H9 (cell line): ENCODE data around the gene BANP. TPM values are rescaled to one million over a fixed set of nuclear protein-coding genes. Genes with fewer than 3 reads are reported as not detected.
A peak's percentile ranks its signal among the peaks of the same experiment; 100 is the strongest.

Experiments used
- DNase-seq: peaks from one replicate; pipeline ENCODE4 v3.0.0-alpha.2; 2017
- H2AFZ ChIP-seq: one replicate; pipeline ENCODE4 v1.6.1; 2013; ENCODE audit warnings: mild to moderate bottlenecking, low read length, control low read depth, moderate library complexity
- H2AK5ac ChIP-seq: 2 replicates; pipeline ENCODE4 v1.6.1; 2013; ENCODE audit warnings: low read length, control low read depth, mixed read lengths; ENCODE audit not compliant: insufficient read length
- H2BK120ac ChIP-seq: one replicate; pipeline ENCODE4 v1.6.1; 2013; ENCODE audit warnings: low read depth, mild to moderate bottlenecking, low read length, control low read depth, inconsistent platforms; ENCODE audit not compliant: poor library complexity, severe bottlenecking
- H2BK12ac ChIP-seq: 2 replicates; pipeline ENCODE4 v1.6.1; 2013; ENCODE audit warnings: low read length, control low read depth, mixed read lengths, low read depth; ENCODE audit not compliant: insufficient read length
- H2BK15ac ChIP-seq: 2 replicates; pipeline ENCODE4 v1.6.1; 2013; ENCODE audit warnings: low read depth, low read length, control low read depth
- H2BK20ac ChIP-seq: one replicate; pipeline ENCODE4 v1.6.1; 2013; ENCODE audit warnings: low read depth, mild to moderate bottlenecking, low read length, control low read depth, inconsistent platforms; ENCODE audit not compliant: poor library complexity, severe bottlenecking
- H2BK5ac ChIP-seq: 2 replicates; pipeline ENCODE4 v1.6.1; 2013; ENCODE audit warnings: low read length, control low read depth, mixed read lengths; ENCODE audit not compliant: insufficient read length
- H3K14ac ChIP-seq: 2 replicates; pipeline ENCODE4 v1.6.1; 2013; ENCODE audit warnings: low read length, control low read depth; ENCODE audit not compliant: insufficient read depth
- H3K18ac ChIP-seq: 2 replicates; pipeline ENCODE4 v1.6.1; 2013; ENCODE audit warnings: low read depth, mild to moderate bottlenecking, mixed read lengths, low read length, control low read depth; ENCODE audit not compliant: insufficient read length
- H3K23ac ChIP-seq: 2 replicates; pipeline ENCODE4 v1.6.1; 2013; ENCODE audit warnings: low read length, control low read depth, mixed read lengths, low read depth; ENCODE audit not compliant: insufficient read length
- H3K23me2 ChIP-seq: 2 replicates; pipeline ENCODE4 v1.6.1; 2013; ENCODE audit warnings: low read depth, mild to moderate bottlenecking, mixed read lengths, low read length, control low read depth; ENCODE audit not compliant: insufficient read length, poor library complexity, severe bottlenecking
- H3K27ac ChIP-seq: 2 replicates; pipeline ENCODE4 v1.5.1; 2013; ENCODE audit warnings: low read length, control low read depth, mixed read lengths, low read depth; ENCODE audit not compliant: insufficient read length
- H3K27me3 ChIP-seq: 2 replicates; pipeline ENCODE4 v1.6.1; 2013; ENCODE audit warnings: low read length, control low read depth, inconsistent platforms; ENCODE audit not compliant: insufficient read depth
- H3K4ac ChIP-seq: 2 replicates; pipeline ENCODE4 v1.6.1; 2013; ENCODE audit warnings: low read depth, mild to moderate bottlenecking, control low read depth, inconsistent platforms, low read length, moderate library complexity
- H3K4me1 ChIP-seq: 2 replicates; pipeline ENCODE4 v1.6.1; 2013; ENCODE audit warnings: low read length, control low read depth, inconsistent platforms; ENCODE audit not compliant: insufficient read depth
- H3K4me2 ChIP-seq: 2 replicates; pipeline ENCODE4 v1.6.1; 2013; ENCODE audit warnings: low read length, control low read depth, mixed read lengths; ENCODE audit not compliant: insufficient read length, insufficient read depth
- H3K56ac ChIP-seq: 2 replicates; pipeline ENCODE4 v1.6.1; 2013; ENCODE audit warnings: low read depth, mild to moderate bottlenecking, mixed read lengths, low read length, control low read depth; ENCODE audit not compliant: insufficient read length
- H3K79me1 ChIP-seq: 2 replicates; pipeline ENCODE4 v1.6.1; 2013; ENCODE audit warnings: low read depth, mild to moderate bottlenecking, moderate library complexity, low read length, control low read depth, inconsistent platforms; ENCODE audit not compliant: insufficient read depth, poor library complexity, severe bottlenecking
- H3K79me2 ChIP-seq: 2 replicates; pipeline ENCODE4 v1.6.1; 2013; ENCODE audit warnings: low read length, control low read depth, inconsistent platforms; ENCODE audit not compliant: insufficient read depth
- H3K9ac ChIP-seq: 2 replicates; pipeline ENCODE4 v1.6.1; 2013; ENCODE audit warnings: low read length, control low read depth, mixed read lengths; ENCODE audit not compliant: insufficient read length; ENCODE audit errors: extremely low read depth
- H3K9me3 ChIP-seq: one replicate; pipeline ENCODE4 v1.6.1; 2013; ENCODE audit warnings: low read depth, low read length, inconsistent platforms; ENCODE audit not compliant: control insufficient read depth
- H3T11ph ChIP-seq: one replicate; pipeline ENCODE4 v1.6.1; 2013; ENCODE audit warnings: mild to moderate bottlenecking, low read length, control low read depth, inconsistent platforms
- H4K20me1 ChIP-seq: one replicate; pipeline ENCODE4 v1.6.1; 2013; ENCODE audit not compliant: control insufficient read depth, insufficient read length, insufficient read depth
- H4K5ac ChIP-seq: 2 replicates; pipeline ENCODE4 v1.6.1; 2013; ENCODE audit warnings: low read depth, mild to moderate bottlenecking, mixed read lengths, low read length, control low read depth; ENCODE audit not compliant: insufficient read length
- H4K8ac ChIP-seq: replicated peaks from 2 replicates; pipeline ENCODE4 v1.6.1; 2013; ENCODE audit warnings: low read length, control low read depth, mixed read lengths, low read depth; ENCODE audit not compliant: insufficient read length
- H4K91ac ChIP-seq: 2 replicates; pipeline ENCODE4 v1.6.1; 2013; ENCODE audit warnings: low read depth, mild to moderate bottlenecking, moderate library complexity, mixed read lengths, low read length, control low read depth; ENCODE audit not compliant: insufficient read length
- H3K27ac Mint-ChIP-seq, 3 experiments: 2 replicates in 2 of 3; 3 replicates in 1 of 3; pipeline ENCODE4 v1.8.0; 2020 to 2021; ENCODE audit warnings: mixed read lengths in 3 of 3, mild to moderate bottlenecking in 1 of 3, moderate library complexity in 1 of 3
- H3K27me3 Mint-ChIP-seq: 2 replicates; pipeline ENCODE4 v1.8.0; 2021; ENCODE audit warnings: low read depth, mild to moderate bottlenecking, moderate library complexity, mixed read lengths
- H3K36me3 Mint-ChIP-seq, 3 experiments: 2 replicates in 2 of 3; 3 replicates in 1 of 3; pipeline ENCODE4 v1.8.0; 2020 to 2021; ENCODE audit warnings: low read depth in 3 of 3, mixed read lengths in 3 of 3; ENCODE audit not compliant: insufficient read depth in 1 of 3
- H3K4me1 Mint-ChIP-seq, 2 experiments: 2 replicates each; pipeline ENCODE4 v1.8.0; 2020; ENCODE audit warnings: mixed read lengths in 2 of 2
- H3K4me3 Mint-ChIP-seq, 2 experiments: 2 replicates in 1 of 2; 3 replicates in 1 of 2; pipeline ENCODE4 v1.8.0; 2020 to 2021; ENCODE audit warnings: mild to moderate bottlenecking in 2 of 2, mixed read lengths in 2 of 2, moderate library complexity in 1 of 2
- H3K9me3 Mint-ChIP-seq, 2 experiments: 2 replicates in 1 of 2; 3 replicates in 1 of 2; pipeline ENCODE4 v1.8.0; 2020; ENCODE audit warnings: mild to moderate bottlenecking in 2 of 2, mixed read lengths in 2 of 2, moderate library complexity in 1 of 2
- CTCF ChIP-seq: fragments of 200-600 bp; sonication (generic); conservative IDR thresholded peaks from 3 replicates; pipeline ENCODE4 v1.8.0; 2021; ENCODE audit warnings: antibody characterized with exemption, mild to moderate bottlenecking
- WGBS: extraction: QIAGEN DNeasy Blood & Tissue Kit; methylation state at CpG from one replicate; pipeline ENCODE4 v1.1.7; 2013; ENCODE audit warnings: missing lambda C conversion rate, low lambda C conversion rate, mixed read lengths; ENCODE audit not compliant: insufficient read length; ENCODE audit errors: extremely low coverage; 5-methylcytosine and 5-hydroxymethylcytosine counted together
- total RNA-seq: library from RNA; stranded (reverse); gene quantifications from 2 replicates; pipeline ENCODE4 v1.2.1, GENCODE V29; 2021

BANP gene
- total RNA-seq, 1 experiment from 2014 or later: 24.9 TPM

- H3K9ac ChIP-seq: no peak overlapping the region
- no peak overlapping the region for H3K56ac ChIP-seq
- Mint-ChIP-seq H3K4me1 (peaks cover 30 to 33% of the 10 kb centered on the region in 2 experiments), H3K27ac (peak overlapping the region in 2 of 3 experiments; percentile 52 to 61; a peak in 2 of 7 replicates), H3K4me3 (no peak overlapping the region), H3K36me3 (peaks cover 57 to 64% (median 60%) of the 10 kb centered on the region in 3 experiments), H3K9me3 (peaks cover 31 to 32% of the 10 kb centered on the region in 2 experiments), H3K27me3 (no peaks in the 10 kb centered on the region)
- no peak overlapping the region for H3K4ac ChIP-seq
- no peak overlapping the region for H4K5ac ChIP-seq
- peaks cover 10% of the 10 kb centered on the region for H3K9me3 ChIP-seq
- H3K18ac ChIP-seq: no peak overlapping the region
- H3K79me2 ChIP-seq: no peaks in the 10 kb centered on the region
- no peak overlapping the region for H3T11ph ChIP-seq
- no peak overlapping the region for H4K8ac ChIP-seq
- H3K4me1 ChIP-seq: peaks cover 4% of the 10 kb centered on the region; the same call in 1 of the 2 replicates
- no peak overlapping the region for H2BK120ac ChIP-seq
- no peaks in the 10 kb centered on the region for H3K23me2 ChIP-seq
- no peak overlapping the region for H2AK5ac ChIP-seq
- H3K79me1 ChIP-seq: no peaks in the 10 kb centered on the region
- H3K27me3 ChIP-seq: no peaks in the 10 kb centered on the region
- H2BK12ac ChIP-seq: no peak overlapping the region
- no peak overlapping the region for H4K91ac ChIP-seq
- H2BK5ac ChIP-seq: no peak overlapping the region
- no CpG with 5 or more reads among the region's 19 CpGs for WGBS
- no peak overlapping the region for H3K4me2 ChIP-seq
- no peaks in the 10 kb centered on the region for H4K20me1 ChIP-seq
- H3K27ac ChIP-seq: peak overlapping the region; percentile 7
- H3K14ac ChIP-seq: no peak overlapping the region
- H3K23ac ChIP-seq: no peak overlapping the region
- no peak overlapping the region for H2BK20ac ChIP-seq
- TF ChIP-seq CTCF: no peak
- DNase-seq: no peak
- no peak overlapping the region for H2BK15ac ChIP-seq
- H2AFZ ChIP-seq: no peak overlapping the region
These were observed 59.8 kb downstream of the BANP start for GRCh38 chr16:88010968-88011483.
